HFFc6 (cell line): ENCODE measurements around the gene POC1A. TPM values are rescaled to one million over a fixed set of nuclear protein-coding genes. Genes with fewer than 3 reads are reported as not detected.
A peak's percentile ranks its signal among the peaks of the same experiment; 100 is the strongest.

ENCODE experiments used
- DNase-seq: peaks from one replicate; pipeline ENCODE4 v3.0.0-alpha.2; 2018
- H3K27ac Mint-ChIP-seq: 2 replicates; pipeline ENCODE4 v1.8.0; 2020; ENCODE audit warnings: mild to moderate bottlenecking, mixed read lengths
- H3K27me3 Mint-ChIP-seq: 2 replicates; pipeline ENCODE4 v1.8.0; 2021; ENCODE audit warnings: mild to moderate bottlenecking, moderate library complexity, mixed read lengths; ENCODE audit not compliant: insufficient read depth
- H3K36me3 Mint-ChIP-seq: 2 replicates; pipeline ENCODE4 v1.8.0; 2021; ENCODE audit warnings: low read depth, mixed read lengths
- H3K4me1 Mint-ChIP-seq: 2 replicates; pipeline ENCODE4 v1.8.0; 2020; ENCODE audit warnings: low read depth, mixed read lengths
- H3K4me3 Mint-ChIP-seq: 2 replicates; pipeline ENCODE4 v1.8.0; 2020; ENCODE audit warnings: mild to moderate bottlenecking, moderate library complexity, mixed read lengths
- H3K9me3 Mint-ChIP-seq: 2 replicates; pipeline ENCODE4 v1.8.0; 2020; ENCODE audit warnings: mild to moderate bottlenecking, mixed read lengths
- CTCF ChIP-seq: fragments of 200-600 bp; sonication (generic); IDR thresholded peaks from 2 replicates; pipeline ENCODE4 v1.5.0; 2021; ENCODE audit warnings: antibody characterized with exemption, mild to moderate bottlenecking
- total RNA-seq, 6 experiments: library from RNA; stranded (reverse); fragmentation: NEBNext Ultra II Directional; extraction: Animal tissue kit (Norgen Biotek cat#: 25700); gene quantifications; 2 replicates in 1 of 6; 3 replicates in 5 of 6; pipeline ENCODE4 v1.2.3, GENCODE V29; 2021

Gene POC1A
- total RNA-seq, 6 experiments from 2014 or later, result 11.0 to 21.3 (median 20.5) TPM

DNA sequence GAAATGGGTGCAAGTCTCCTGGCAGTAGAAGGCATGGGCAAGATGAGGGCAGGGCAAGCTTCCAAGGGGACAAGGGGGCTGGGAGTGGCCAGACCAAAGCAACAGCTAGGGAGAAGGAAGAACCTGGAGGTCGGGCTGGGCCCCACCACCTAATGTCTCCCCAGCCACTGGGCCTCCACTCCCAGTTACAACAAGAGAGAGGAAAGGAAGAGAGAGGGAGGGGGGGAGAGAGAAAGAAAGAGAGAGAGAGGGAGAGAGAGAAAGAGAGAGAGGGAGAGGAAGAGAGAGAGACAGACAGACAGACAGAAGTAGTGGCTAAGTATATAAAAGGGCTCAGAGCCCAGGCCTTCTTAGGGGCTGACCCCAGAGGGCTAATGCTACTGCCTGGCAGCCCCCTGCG, 104.7 kb downstream of the POC1A start:
- H3K27ac Mint-ChIP-seq, result peak overlapping the region; percentile 100
- H3K4me1 Mint-ChIP-seq, result peaks cover 75% of the 10 kb centered on the region
- peaks cover 13% of the 10 kb centered on the region for H3K36me3 Mint-ChIP-seq
- no peaks in the 10 kb centered on the region for H3K9me3 Mint-ChIP-seq
- no peak for TF ChIP-seq CTCF
- H3K27me3 Mint-ChIP-seq, result peaks cover 2% of the 10 kb centered on the region
- H3K4me3 Mint-ChIP-seq, result no peak overlapping the region
- no peak for DNase-seq

- Mint-ChIP-seq H3K27ac (peak overlapping the region; percentile 100), H3K27me3 (peaks cover 2% of the 10 kb centered on the region), H3K4me1 (peaks cover 60% of the 10 kb centered on the region), H3K9me3 (no peaks in the 10 kb centered on the region), H3K4me3 (no peak overlapping the region; the same call in 1 of the 2 replicates), H3K36me3 (peaks cover under 1% of the 10 kb centered on the region; the same call in 1 of the 2 replicates)
- DNase-seq, result no peak
- no peak for TF ChIP-seq CTCF
Observed at GRCh38 chr3:52047295-52047960, 106.8 kb downstream of the POC1A start.

GRCh38 chr3:52046902-52047239, 107.4 kb downstream of the POC1A start:
- Mint-ChIP-seq H3K27me3 (peaks cover 2% of the 10 kb centered on the region), H3K36me3 (no peaks in the 10 kb centered on the region), H3K27ac (peak overlapping the region; percentile 100), H3K4me3 (peak overlapping the region; percentile 83), H3K9me3 (no peaks in the 10 kb centered on the region), H3K4me1 (peaks cover 54% of the 10 kb centered on the region)
- TF ChIP-seq CTCF, result no peak
- no peak for DNase-seq

- Mint-ChIP-seq H3K4me3 (peak overlapping the region; percentile 83), H3K36me3 (no peaks in the 10 kb centered on the region), H3K27me3 (peaks cover 2% of the 10 kb centered on the region), H3K4me1 (peaks cover 54% of the 10 kb centered on the region), H3K9me3 (no peaks in the 10 kb centered on the region), H3K27ac (peak overlapping the region; percentile 100)
- DNase-seq, result peak; percentile 99
- no peak for TF ChIP-seq CTCF
Observed at GRCh38 chr3:52046186-52046901, 107.9 kb downstream of the POC1A start.

GRCh38 chr3:52044869-52045619, 109.2 kb downstream of the POC1A start:
- H3K9me3 Mint-ChIP-seq, result no peaks in the 10 kb centered on the region
- peak overlapping the region; percentile 100 for H3K27ac Mint-ChIP-seq
- H3K27me3 Mint-ChIP-seq, result peaks cover 2% of the 10 kb centered on the region
- peak; percentile 39 for TF ChIP-seq CTCF
- H3K36me3 Mint-ChIP-seq, result no peaks in the 10 kb centered on the region
- peak overlapping the region; percentile 65; the same call in 1 of the 2 replicates for H3K4me3 Mint-ChIP-seq
- no peak for DNase-seq
- peaks cover 60% of the 10 kb centered on the region for H3K4me1 Mint-ChIP-seq
